ENCODE results near the gene ADRA2B. TPM values are rescaled to one million over a fixed set of nuclear protein-coding genes. Genes with fewer than 3 reads are reported as not detected.

Gene ADRA2B
- total RNA-seq, 6 donors from 2014 or later, result 0.15 to 1.0 (median 0.31) TPM

DNA sequence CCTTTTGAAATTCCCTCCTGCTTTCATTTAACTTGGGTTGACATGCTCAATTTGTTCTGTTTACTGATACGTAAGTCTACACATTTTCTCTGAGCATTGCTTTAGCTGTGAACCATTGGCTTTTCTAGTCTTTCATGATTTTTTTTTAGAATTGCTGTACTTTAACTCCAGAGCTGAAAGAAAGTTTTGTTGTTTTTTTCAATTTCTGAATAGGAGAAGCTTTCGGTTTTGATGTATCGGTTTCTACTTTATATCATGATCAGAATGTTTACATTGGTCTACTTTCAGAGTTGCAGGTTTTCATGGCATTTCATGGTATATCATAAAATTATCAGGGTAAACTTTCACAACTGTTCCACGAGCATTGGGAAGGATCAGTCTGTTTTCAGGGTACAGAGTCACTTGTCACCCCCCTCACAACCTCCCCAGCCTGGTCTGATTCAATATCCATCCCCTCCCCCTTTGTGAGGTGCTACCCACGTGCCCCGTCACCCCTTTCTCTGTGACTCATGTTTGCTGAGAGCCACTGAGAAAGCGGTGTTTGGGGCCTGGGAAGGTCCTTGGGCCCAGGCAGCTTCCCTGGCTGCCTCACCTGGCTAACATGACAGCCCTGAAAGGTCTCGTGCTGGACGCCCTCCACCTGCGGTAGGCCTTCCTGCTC is 14.9 kb upstream of the ADRA2B start:
- H3K4me3 ChIP-seq, result no peak overlapping the region
- no peaks in the 10 kb centered on the region for H3K4me1 ChIP-seq
- WGBS, 2 donors, result 82 to 87% methylated on average over 10 of the region's 10 CpGs
- TF ChIP-seq EP300 (IDR thresholded peaks at IDR 0.05) (no peak), POLR2AphosphoS5 (IDR thresholded peaks at IDR 0.05) (no peak), CTCF (IDR thresholded peaks at IDR 0.05) (no peak), POLR2A (IDR thresholded peaks at IDR 0.05) (no peak)
- no peaks in the 10 kb centered on the region for H3K9me3 ChIP-seq
- H3K27me3 ChIP-seq, result no peaks in the 10 kb centered on the region
- H3K36me3 ChIP-seq, result no peaks in the 10 kb centered on the region
- DNase-seq, result no peak
- no peak for ATAC-seq (ENCODE audit: low FRiP score in 2 of 2)
- H3K27ac ChIP-seq, result no peak overlapping the region

GRCh38 chr2:96130483-96130882 is 14.1 kb upstream of the ADRA2B start:
- Histone ChIP-seq H3K4me1 (no peaks in the 10 kb centered on the region), H3K4me3 (no peak overlapping the region), H3K27me3 (no peaks in the 10 kb centered on the region), H3K9me3 (no peaks in the 10 kb centered on the region), H3K36me3 (no peaks in the 10 kb centered on the region), H3K27ac (no peak overlapping the region)
- 84 to 89% methylated on average over 4 of the region's 4 CpGs for WGBS, 2 donors
- no peak for TF ChIP-seq EP300 (IDR thresholded peaks at IDR 0.05)
- no peak for TF ChIP-seq POLR2A (IDR thresholded peaks at IDR 0.05)
- TF ChIP-seq CTCF (IDR thresholded peaks at IDR 0.05), result no peak
- DNase-seq (no peak), ATAC-seq (ENCODE audit: low FRiP score in 2 of 2) (no peak)

DNA sequence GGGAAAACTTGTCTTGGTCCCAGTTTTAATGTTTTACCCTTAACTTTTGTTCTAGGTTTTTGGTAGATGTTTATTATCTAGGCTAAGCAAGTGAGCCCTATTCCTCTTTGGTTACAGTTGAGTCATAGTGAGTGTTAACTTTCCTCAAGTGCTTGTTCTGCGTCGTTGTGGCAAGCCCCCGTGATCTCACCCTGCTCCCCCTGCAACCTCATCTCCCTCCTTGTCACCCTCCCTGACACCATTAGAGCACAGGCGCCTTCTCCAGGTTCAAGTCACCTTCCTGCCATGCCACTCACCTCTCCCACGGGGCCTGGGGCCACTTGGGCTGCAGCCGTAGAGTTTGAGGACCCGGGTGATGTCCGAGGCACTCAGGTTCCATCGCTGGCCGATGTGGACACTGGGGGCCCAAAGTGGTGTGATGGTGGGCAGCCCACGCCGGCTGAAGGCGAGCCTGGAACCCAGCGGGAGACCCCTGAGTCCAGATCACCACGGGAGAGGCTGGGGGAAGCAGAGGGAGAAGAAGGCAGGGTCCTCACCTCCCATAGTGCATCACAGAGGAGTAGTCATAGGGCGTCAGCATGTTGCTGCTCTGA is 13.3 kb upstream of the ADRA2B start:
- TF ChIP-seq POLR2A (IDR thresholded peaks at IDR 0.05) (no peak), POLR2AphosphoS5 (IDR thresholded peaks at IDR 0.05) (no peak), CTCF (IDR thresholded peaks at IDR 0.05) (no peak), EP300 (IDR thresholded peaks at IDR 0.05) (no peak)
- DNase-seq, result no peak
- Histone ChIP-seq H3K4me3 (no peak overlapping the region), H3K9me3 (no peaks in the 10 kb centered on the region), H3K4me1 (no peaks in the 10 kb centered on the region), H3K27me3 (no peaks in the 10 kb centered on the region), H3K36me3 (no peaks in the 10 kb centered on the region), H3K27ac (no peak overlapping the region)
- 79 to 80% methylated on average over 16 of the region's 16 CpGs for WGBS, 2 donors
- no peak for ATAC-seq (ENCODE audit: low FRiP score in 2 of 2)

DNA sequence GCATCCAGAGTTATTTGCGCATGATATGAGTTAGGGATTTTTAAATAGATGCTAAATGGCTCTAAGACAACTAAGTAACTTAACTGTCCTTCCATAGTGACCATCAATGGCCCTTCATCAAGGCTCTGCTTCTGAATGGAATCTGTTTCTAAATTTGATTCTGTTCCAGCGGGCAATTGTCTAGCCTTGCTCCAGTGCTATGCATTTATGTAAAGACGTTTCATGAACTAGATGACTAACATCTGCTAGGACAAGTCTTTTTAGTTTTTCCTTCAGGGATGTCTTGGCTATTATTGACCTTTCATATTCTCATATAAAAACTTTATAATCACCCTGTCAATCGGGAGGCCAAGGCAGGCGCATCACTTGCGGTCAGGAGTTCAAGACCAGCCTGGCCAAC is 12.1 kb upstream of the ADRA2B start:
- Histone ChIP-seq H3K4me3 (no peak overlapping the region), H3K27ac (no peak overlapping the region), H3K27me3 (no peaks in the 10 kb centered on the region), H3K9me3 (no peaks in the 10 kb centered on the region), H3K36me3 (no peaks in the 10 kb centered on the region), H3K4me1 (no peaks in the 10 kb centered on the region)
- 87 to 90% methylated on average over 6 of the region's 6 CpGs for WGBS, 2 donors
- no peak for TF ChIP-seq CTCF (IDR thresholded peaks at IDR 0.05)
- no peak for TF ChIP-seq POLR2A (IDR thresholded peaks at IDR 0.05)
- no peak for TF ChIP-seq EP300 (IDR thresholded peaks at IDR 0.05)
- no peak for TF ChIP-seq POLR2AphosphoS5 (IDR thresholded peaks at IDR 0.05)
- ATAC-seq (ENCODE audit: low FRiP score in 2 of 2) (no peak), DNase-seq (no peak)

All from upper lobe of left lung (tissue), 6 donors.